PFSK-1 (cell line): Measurements from ENCODE around the gene RUNX3.

Source experiments
- POLR2AphosphoS5 ChIP-seq: IDR thresholded peaks from 2 replicates; pipeline ENCODE4 v1.6.1; 2012; ENCODE audit warnings: low read depth, mild to moderate bottlenecking, control low read depth, low read length, moderate library complexity
- SIN3A ChIP-seq: IDR thresholded peaks from 2 replicates; pipeline ENCODE4 v1.6.1; 2012; ENCODE audit warnings: mild to moderate bottlenecking, low read length, moderate library complexity, borderline replicate concordance; ENCODE audit not compliant: insufficient read depth
- TAF1 ChIP-seq: IDR thresholded peaks from 2 replicates; pipeline ENCODE4 v1.6.1; 2012; ENCODE audit warnings: low read length, control low read depth, borderline replicate concordance; ENCODE audit not compliant: insufficient read depth

DNA sequence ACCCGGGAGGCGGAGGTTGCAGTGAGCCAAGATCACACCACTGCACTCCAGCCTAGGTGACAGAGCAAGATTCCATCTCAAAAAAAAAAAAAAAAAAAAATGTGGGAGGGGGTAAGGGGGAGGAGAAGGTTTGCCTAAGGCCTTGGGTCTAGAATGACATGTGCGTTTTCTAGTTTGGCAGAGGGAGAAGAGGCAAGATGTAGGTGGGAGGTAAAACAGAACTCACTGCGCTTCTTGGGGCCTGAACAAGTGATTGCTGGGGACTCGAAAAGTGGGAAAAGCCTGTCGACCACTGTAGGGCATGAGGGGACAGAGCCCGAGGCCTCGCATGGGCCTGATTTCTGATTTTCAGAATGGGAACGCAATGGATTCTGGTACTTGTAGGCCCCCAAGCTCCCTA, 19.9 kb downstream of the RUNX3 start:
- TF ChIP-seq SIN3A (no peak), POLR2AphosphoS5 (no peak), TAF1 (no peak)
